GM12875 (cell line): ENCODE data around the gene F8.

ENCODE experiments used
- H3K4me3 ChIP-seq: one replicate; pipeline ENCODE4 v1.5.1; 2011; ENCODE audit warnings: low read depth, low read length, control low read depth
- CTCF ChIP-seq: IDR thresholded peaks from 2 replicates; pipeline ENCODE4 v1.5.1; 2011; ENCODE audit warnings: low read depth, mild to moderate bottlenecking, control low read depth, inconsistent platforms, low read length, moderate library complexity, borderline replicate concordance; ENCODE audit not compliant: insufficient read depth

The F8 gene

GRCh38 chrX:155053656-155054055 is 31.1 kb upstream of the F8 start:
- no peak for TF ChIP-seq CTCF
- no peak overlapping the region for H3K4me3 ChIP-seq

- no peak for TF ChIP-seq CTCF
- no peak overlapping the region for H3K4me3 ChIP-seq
Measured at GRCh38 chrX:155052738-155053498, 30.4 kb upstream of the F8 start.

- TF ChIP-seq CTCF = peak; percentile 73
- no peak overlapping the region for H3K4me3 ChIP-seq
Measured at GRCh38 chrX:155048977-155049619, 26.6 kb upstream of the F8 start.

GRCh38 chrX:155046811-155047528 is 24.4 kb upstream of the F8 start:
- TF ChIP-seq CTCF = no peak
- no peak overlapping the region for H3K4me3 ChIP-seq

GRCh38 chrX:155046129-155046810 is 23.7 kb upstream of the F8 start:
- H3K4me3 ChIP-seq = no peak overlapping the region
- no peak for TF ChIP-seq CTCF

- no peak overlapping the region for H3K4me3 ChIP-seq
- TF ChIP-seq CTCF = no peak
Measured at GRCh38 chrX:155035688-155036087, 13.2 kb upstream of the F8 start.

- H3K4me3 ChIP-seq = no peak overlapping the region
- no peak for TF ChIP-seq CTCF
Measured at GRCh38 chrX:155031657-155032056, 9.1 kb upstream of the F8 start.
